ENCODE data around the gene ABCG1.

Gene ABCG1

DNA sequence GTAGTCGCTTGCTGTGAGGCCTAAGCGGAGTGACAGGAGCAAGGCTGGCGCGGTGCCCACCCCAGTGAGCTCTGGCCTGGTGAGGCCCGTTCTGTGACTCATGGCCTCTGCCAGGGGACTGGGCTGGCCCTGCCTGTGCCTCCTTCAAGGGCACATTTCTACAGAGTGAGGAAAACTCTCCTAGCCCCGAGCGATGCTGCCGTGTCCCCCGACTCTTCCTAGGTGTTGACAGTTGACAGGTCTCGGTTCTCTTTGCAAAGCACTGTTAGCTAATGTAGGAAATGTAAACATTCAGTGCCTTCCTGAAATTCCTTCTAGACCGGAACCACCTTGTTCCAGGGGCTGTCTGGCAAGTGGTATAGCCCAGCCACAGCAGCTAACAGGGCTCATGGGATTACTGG, 43.9 kb downstream of the ABCG1 start:
- peak; percentile 83 for DNase-seq (ENCODE audit: low read depth)
- no peak overlapping the region for H3K4me3 ChIP-seq (ENCODE audit: low read length)
- TF ChIP-seq, protein P1, sequence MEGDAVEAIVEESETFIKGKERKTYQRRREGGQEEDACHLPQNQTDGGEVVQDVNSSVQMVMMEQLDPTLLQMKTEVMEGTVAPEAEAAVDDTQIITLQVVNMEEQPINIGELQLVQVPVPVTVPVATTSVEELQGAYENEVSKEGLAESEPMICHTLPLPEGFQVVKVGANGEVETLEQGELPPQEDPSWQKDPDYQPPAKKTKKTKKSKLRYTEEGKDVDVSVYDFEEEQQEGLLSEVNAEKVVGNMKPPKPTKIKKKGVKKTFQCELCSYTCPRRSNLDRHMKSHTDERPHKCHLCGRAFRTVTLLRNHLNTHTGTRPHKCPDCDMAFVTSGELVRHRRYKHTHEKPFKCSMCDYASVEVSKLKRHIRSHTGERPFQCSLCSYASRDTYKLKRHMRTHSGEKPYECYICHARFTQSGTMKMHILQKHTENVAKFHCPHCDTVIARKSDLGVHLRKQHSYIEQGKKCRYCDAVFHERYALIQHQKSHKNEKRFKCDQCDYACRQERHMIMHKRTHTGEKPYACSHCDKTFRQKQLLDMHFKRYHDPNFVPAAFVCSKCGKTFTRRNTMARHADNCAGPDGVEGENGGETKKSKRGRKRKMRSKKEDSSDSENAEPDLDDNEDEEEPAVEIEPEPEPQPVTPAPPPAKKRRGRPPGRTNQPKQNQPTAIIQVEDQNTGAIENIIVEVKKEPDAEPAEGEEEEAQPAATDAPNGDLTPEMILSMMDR (IDR thresholded peaks at IDR 0.05; ENCODE audit: insufficient read depth, low read depth, low read length, missing control alignments) = no peak

DNA sequence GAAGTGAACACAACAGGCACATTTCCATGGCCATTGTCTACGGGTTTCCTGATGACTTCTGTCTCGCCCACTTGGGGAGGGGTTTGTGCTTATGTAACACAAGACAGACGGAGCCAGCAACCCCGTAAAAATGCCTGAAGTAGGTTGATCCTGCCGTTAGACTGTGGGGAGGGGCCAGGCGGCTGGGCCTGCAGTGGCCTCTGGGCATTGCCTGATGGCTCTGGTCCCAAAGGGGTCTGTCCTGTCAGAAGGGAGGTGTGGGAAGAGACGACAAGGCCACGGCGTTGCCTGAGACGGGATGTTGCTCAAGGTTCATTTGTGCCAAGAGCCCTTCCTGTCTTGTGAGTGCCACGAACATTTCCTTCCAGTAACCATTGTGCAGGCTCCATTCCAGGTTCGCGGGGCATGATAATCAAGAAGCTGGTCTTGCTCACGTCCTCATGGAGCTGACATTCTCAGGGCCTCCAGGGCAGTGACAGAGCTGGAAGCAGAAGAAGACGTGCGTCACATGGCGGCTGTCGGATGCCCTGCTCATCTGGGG, 44.7 kb downstream of the ABCG1 start:
- no peak overlapping the region for H3K4me3 ChIP-seq (ENCODE audit: low read length)
- TF ChIP-seq, protein P1 (IDR thresholded peaks at IDR 0.05; ENCODE audit: insufficient read depth, low read depth, low read length, missing control alignments) = no peak
- DNase-seq (ENCODE audit: low read depth) = peak; percentile 51

DNA sequence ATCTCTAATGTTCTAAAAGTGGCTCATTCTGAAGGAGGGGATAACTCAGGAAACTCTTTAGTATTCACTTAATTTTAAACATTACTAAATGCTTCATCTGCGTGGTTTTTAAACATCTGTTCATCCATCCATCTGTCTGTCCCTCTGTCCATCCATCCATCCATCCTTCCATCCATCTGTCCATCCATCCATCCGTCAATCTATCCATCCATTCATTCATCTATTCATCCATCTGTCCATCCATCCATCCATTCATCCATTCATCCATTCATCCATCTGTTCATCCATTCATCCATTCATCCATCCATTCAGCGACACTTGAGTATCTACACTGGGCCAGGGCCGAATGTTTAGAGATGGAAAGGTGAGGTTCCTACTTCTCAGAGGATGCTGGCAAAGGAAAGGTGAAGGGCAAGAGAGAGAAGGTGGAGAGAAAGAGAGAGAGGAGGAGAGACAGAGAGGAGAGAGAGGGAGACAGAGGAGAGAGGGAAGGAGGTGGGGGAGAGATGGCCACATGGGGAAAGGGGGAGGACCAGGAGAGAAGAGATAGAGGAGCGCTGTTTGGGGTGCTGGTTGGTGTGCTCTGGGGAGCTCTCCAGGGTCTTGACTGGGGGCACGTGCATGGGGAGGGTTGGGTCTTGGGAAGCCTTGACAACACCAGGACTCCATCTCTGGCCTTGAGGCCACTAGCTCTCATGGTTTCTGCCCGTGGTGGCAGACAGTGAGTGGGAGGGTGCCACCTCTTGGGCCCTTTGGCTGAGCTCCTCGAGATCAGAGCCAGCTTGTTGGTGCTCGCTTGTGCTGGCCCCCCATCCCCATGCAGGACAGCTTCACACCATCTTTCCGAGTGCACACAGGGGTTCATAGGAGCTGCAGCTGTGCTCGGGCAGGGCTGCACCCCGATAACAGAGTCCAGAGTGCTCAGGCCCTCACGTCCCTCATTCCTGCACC, 45.6 kb downstream of the ABCG1 start:
- TF ChIP-seq, protein P1 (IDR thresholded peaks at IDR 0.05; ENCODE audit: insufficient read depth, low read depth, low read length, missing control alignments) = no peak
- H3K4me3 ChIP-seq (ENCODE audit: low read length) = no peak overlapping the region
- no peak for DNase-seq (ENCODE audit: low read depth)

DNA sequence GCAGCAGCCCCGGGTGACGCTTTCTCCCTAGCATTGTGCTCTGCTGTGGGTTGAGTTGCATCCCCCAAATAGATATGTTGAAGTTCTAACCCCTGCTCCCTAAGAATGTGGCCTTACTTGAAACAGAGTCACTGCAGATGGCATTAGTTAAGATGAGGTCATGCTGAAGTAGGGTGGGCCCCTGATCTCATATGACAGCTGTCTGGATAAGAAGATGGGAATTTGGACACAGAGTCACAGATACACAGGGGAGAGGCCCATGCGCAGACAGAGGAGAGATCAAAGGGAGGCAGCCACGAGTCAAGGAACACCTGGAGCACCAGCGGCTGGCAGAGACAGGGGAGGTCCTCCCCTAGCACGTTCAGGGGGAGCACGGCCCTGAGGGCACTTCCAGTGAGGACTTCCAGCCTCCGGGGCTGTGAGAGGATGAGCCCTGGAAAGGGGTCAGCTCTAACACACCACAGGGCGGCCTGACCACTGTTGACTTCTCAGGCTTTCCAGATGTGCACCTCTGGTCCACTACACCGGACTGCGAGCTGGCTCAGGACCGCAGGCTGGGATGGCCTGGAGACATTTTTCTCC, 46.4 kb downstream of the ABCG1 start:
- DNase-seq (ENCODE audit: low read depth) = no peak
- no peak overlapping the region for H3K4me3 ChIP-seq (ENCODE audit: low read length)
- TF ChIP-seq, protein P1 (IDR thresholded peaks at IDR 0.05; ENCODE audit: insufficient read depth, low read depth, low read length, missing control alignments) = no peak

DNA sequence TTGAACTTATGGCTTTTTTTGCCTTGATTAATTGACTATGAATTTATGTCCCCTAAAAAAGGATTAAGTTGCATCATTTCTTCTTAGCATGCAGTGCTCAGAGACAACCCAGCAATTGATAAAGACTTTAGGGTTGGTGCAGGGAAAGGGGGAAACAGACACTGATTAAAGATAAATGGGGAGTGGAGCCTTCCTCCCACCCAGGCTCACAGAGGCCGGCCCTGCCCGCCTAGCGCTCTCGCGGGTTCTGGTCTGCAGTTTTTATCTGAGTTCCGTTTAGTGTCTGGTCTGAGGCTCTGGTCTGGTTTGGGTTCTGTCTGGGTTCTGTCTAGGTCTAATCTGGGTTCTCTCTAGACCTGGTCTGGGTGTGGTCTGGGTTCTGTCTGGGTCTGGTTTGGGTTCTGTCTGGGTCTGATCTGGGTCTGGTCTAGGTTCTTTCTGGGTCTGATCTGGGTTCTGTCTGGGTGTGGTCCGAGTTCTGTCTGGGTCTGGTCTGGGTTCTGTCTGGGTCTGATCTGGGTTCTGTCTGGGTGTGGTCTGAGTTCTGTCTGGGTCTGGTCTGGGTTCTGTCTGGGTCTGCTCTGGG, 48.1 kb downstream of the ABCG1 start:
- no peak overlapping the region for H3K4me3 ChIP-seq (ENCODE audit: low read length)
- no peak for DNase-seq (ENCODE audit: low read depth)
- TF ChIP-seq, protein P1 (IDR thresholded peaks at IDR 0.05; ENCODE audit: insufficient read depth, low read depth, low read length, missing control alignments) = no peak

DNA sequence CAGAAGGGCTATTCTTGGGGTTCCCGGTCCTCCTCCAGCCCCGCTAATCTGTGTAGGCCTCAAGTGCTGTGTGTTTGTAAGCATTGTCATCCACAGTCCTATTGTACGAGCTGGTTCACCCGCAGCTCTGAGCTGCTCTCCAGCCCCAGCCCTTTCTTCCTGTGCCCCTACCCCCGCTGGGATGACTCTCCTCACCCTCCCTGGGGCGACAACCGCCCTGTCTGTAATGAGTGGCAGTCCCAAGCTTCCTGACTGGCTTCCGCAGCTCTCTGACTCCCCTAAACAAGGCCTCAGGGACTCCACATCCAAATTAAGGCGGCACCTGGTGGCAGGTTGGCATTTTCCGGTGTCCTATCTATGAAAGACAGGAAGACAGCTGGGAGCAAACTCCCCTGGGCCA, 50.4 kb downstream of the ABCG1 start:
- DNase-seq (ENCODE audit: low read depth) = peak; percentile 16
- TF ChIP-seq, protein P1 (IDR thresholded peaks at IDR 0.05; ENCODE audit: insufficient read depth, low read depth, low read length, missing control alignments) = peak; percentile 22
- H3K4me3 ChIP-seq (ENCODE audit: low read length) = no peak overlapping the region

Measured in epithelial cell of esophagus (primary cell).